HG03571 (cell line): ENCODE results near the gene AGBL4.
"Not testable (repeated sequence)": the region's sequence is repeated elsewhere in the genome, so short reads cannot be mapped to it uniquely, and the experiment has no call there.

Experiments
- ATAC-seq: cut with Tn5 transposase; IDR thresholded peaks from one replicate; pipeline ENCODE4 v1.9.1; 2021; ENCODE audit not compliant: unreplicated experiment

Gene AGBL4

DNA sequence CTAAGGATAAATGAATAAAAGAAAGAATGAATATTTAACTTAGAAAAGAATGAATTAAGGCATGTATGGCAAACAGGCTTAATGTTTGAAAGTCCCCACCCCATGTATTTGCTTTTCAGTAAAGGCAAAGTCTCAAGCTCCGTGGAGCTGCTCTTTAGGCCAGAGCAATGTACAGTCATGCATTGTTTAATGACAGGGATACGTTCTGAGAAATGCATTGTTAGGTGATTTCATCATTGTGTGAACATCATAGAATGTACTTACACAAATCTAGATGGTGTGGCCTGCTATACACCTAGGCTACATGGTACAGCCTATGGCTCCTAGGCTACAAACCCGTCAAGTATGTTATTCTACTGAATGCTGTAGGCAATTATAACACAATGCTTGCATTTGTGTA lies 1500.2 kb downstream of the AGBL4 start:
- ATAC-seq: no peak

GRCh38 chr1:48519896-48520295 lies 1503.9 kb downstream of the AGBL4 start:
- not testable (repeated sequence) for ATAC-seq

GRCh38 chr1:48506870-48507269 lies 1516.9 kb downstream of the AGBL4 start:
- ATAC-seq: no peak

- no peak for ATAC-seq
Measured at GRCh38 chr1:48500541-48501450, 1523.0 kb downstream of the AGBL4 start.

- no peak for ATAC-seq
Measured at GRCh38 chr1:48499211-48499735, 1524.5 kb downstream of the AGBL4 start.

GRCh38 chr1:48498096-48498791 lies 1525.5 kb downstream of the AGBL4 start:
- peak; percentile 78 for ATAC-seq

DNA sequence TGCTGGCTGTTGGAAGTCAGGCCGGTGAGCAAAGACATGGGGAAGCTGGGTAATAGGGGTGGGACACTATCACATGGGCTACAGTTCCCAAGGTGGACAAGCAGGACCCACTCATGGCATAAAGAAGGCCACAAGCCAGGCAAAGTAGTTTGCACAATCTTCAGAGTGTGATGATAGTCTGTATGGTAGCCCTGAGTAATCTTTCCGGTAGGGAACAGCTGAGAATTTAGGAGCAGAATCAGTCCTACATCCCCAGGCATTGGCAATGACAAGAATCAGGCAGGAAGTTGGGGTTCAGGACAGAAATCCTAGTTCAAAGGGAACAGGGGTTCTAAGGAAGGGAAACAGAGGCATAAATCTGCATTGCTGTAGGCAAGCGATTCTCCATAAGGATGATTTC lies 1527.8 kb downstream of the AGBL4 start:
- ATAC-seq: no peak

DNA sequence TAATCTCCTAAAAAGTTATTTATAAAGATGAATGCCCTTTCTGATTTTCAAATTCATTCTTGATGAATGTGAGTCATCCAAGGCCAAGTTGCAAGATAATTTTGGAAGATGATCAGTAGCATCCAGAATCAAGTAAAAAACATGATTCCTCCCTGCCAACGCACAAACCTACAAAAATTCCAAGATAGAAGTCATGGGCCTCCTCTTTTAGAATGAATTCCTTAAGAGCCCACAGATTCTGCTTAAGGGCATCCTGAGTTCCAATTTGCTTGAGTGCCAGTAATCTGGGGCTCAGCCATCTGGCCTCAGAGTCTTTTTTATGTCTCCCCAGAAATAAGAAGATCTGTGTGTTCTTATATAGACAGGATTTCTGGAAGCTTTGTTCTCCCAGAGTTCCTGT lies 1528.6 kb downstream of the AGBL4 start:
- no peak for ATAC-seq

GRCh38 chr1:48493970-48494769 lies 1529.6 kb downstream of the AGBL4 start:
- ATAC-seq: no peak

DNA sequence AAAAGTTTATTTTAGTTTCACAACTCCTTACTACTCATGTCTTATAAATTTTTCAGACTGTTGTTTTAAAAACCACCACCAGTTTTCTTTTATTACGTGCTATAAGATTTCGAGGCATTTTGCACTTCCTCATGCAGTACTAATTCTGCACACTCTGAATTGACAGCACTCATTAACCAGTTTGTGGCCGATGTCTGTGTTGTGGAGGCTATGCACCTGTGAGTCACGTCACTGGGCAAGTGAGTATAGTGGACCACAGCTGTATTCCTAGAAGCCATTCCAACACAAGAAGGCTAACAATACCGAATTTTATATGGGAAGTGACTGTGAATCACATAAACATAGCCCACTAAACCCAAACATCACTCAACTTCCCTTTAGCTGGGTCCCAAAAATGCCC lies 1530.7 kb downstream of the AGBL4 start:
- ATAC-seq: no peak

DNA sequence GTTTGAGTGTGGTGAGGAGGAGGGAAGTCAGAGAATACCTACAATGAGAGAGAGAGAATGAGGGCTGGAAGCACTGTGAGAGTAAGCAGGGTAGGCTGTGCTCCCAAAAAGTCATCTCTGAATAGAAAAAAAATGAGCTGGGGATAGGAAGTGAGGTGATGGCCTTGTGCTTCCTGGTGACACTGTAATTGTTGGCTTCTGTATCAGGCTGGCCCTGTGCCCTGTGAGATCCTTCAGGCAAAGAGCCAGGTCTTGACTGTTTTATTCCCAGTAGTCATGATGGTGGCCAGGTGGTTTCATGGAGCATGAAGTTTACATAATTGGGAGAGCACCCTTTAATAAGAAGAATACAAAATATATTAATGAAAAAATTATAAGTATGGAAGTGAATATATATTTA lies 1531.4 kb downstream of the AGBL4 start:
- no peak for ATAC-seq

DNA sequence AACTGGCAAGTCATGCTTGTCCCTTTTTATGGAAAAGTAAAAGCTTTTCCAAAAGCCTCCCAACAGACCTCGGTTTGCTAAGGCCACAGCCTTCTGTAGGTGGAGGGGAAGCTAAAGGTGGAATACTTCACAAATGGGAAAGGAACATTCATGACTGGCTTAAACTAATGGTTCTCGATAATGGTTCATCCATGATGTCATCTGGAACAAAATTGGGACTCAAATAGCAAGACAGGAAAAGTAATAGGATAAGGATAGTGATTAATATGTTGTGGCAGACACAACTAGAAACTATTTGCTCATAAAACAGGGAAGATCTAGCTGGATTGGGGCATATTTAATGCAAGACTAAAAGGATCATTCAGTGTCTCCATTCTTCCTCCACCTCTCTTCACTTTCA lies 1535.0 kb downstream of the AGBL4 start:
- no peak for ATAC-seq
